Cardiac muscle cell (in vitro differentiated cells and primary cell): Measurements from ENCODE around the gene DPYSL3. TPM values are rescaled to one million over a fixed set of nuclear protein-coding genes. Genes with fewer than 3 reads are reported as not detected.
A peak's percentile ranks its signal among the peaks of the same experiment; 100 is the strongest.

Experiments
- DNase-seq, 2 donors: peaks; one replicate each; pipeline versions ENCODE4 v3.0.0 to v3.0.0-alpha.2; 2010 to 2017; ENCODE audit warnings: low read depth in 1 of 2, low spot score in 1 of 2
- H3K27ac ChIP-seq: fragments of 200-600 bp; sonication (generic); 2 replicates; pipeline ENCODE4 v1.5.1; 2016
- H3K27me3 ChIP-seq: fragments of 200-600 bp; sonication (generic); 2 replicates; pipeline ENCODE4 v1.6.0; 2016; ENCODE audit warnings: control low read depth
- H3K36me3 ChIP-seq: fragments of 200-600 bp; sonication (generic); 2 replicates; pipeline ENCODE4 v1.5.1; 2016; ENCODE audit warnings: control low read depth
- H3K4me1 ChIP-seq: fragments of 200-600 bp; sonication (generic); 2 replicates; pipeline ENCODE4 v1.8.1; 2017; ENCODE audit warnings: low read depth, mild to moderate bottlenecking, mixed run types
- H3K4me3 ChIP-seq: fragments of 200-600 bp; sonication (generic); 2 replicates; pipeline ENCODE4 v1.5.1; 2016; ENCODE audit warnings: mild to moderate bottlenecking
- H3K9me3 ChIP-seq: fragments of 200-600 bp; sonication (generic); 2 replicates; pipeline ENCODE4 v1.5.1; 2017; ENCODE audit warnings: low read depth, mild to moderate bottlenecking, control low read depth
- polyA plus RNA-seq: library from polyadenylated mRNA; unstranded; fragments of >200 nt; fragmentation: Nextera tagmentation; extraction: Ambion mirVana; gene quantifications from 2 replicates; pipeline ENCODE4 v1.2.1, GENCODE V29; 2016
- total RNA-seq: library from RNA; depleted of rRNA; stranded (reverse); fragments of >200 nt; gene quantifications from 2 replicates; pipeline ENCODE4 v1.2.3, GENCODE V29; 2016
- TF ChIP-seq, protein P1 (sequence below): IDR thresholded peaks from 2 replicates; pipeline ENCODE4 v1.5.1; 2012; ENCODE audit warnings: low read depth, mild to moderate bottlenecking, low read length

Gene DPYSL3
- total and polyA plus RNA-seq, 2 experiments from 2014 or later, result 86.3 to 129 TPM

- no peaks in the 10 kb centered on the region for H3K36me3 ChIP-seq
- H3K4me1 ChIP-seq, result no peaks in the 10 kb centered on the region
- H3K27me3 ChIP-seq, result peaks cover 4% of the 10 kb centered on the region
- no peaks in the 10 kb centered on the region for H3K9me3 ChIP-seq
- peak in 1 of 2 donors; percentile 70 for DNase-seq
- H3K4me3 ChIP-seq, result no peak overlapping the region
- no peak overlapping the region for H3K27ac ChIP-seq
- TF ChIP-seq, protein P1, sequence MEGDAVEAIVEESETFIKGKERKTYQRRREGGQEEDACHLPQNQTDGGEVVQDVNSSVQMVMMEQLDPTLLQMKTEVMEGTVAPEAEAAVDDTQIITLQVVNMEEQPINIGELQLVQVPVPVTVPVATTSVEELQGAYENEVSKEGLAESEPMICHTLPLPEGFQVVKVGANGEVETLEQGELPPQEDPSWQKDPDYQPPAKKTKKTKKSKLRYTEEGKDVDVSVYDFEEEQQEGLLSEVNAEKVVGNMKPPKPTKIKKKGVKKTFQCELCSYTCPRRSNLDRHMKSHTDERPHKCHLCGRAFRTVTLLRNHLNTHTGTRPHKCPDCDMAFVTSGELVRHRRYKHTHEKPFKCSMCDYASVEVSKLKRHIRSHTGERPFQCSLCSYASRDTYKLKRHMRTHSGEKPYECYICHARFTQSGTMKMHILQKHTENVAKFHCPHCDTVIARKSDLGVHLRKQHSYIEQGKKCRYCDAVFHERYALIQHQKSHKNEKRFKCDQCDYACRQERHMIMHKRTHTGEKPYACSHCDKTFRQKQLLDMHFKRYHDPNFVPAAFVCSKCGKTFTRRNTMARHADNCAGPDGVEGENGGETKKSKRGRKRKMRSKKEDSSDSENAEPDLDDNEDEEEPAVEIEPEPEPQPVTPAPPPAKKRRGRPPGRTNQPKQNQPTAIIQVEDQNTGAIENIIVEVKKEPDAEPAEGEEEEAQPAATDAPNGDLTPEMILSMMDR, result no peak
Observed at GRCh38 chr5:147534172-147534951, 24.5 kb upstream of the DPYSL3 start.

GRCh38 chr5:147532156-147532555, 22.3 kb upstream of the DPYSL3 start:
- Histone ChIP-seq H3K36me3 (no peaks in the 10 kb centered on the region), H3K27ac (no peak overlapping the region), H3K27me3 (peaks cover 4% of the 10 kb centered on the region), H3K4me3 (no peak overlapping the region), H3K4me1 (no peaks in the 10 kb centered on the region), H3K9me3 (no peaks in the 10 kb centered on the region)
- DNase-seq, result no peak
- TF ChIP-seq, protein P1, result no peak

GRCh38 chr5:147530530-147531389, 20.9 kb upstream of the DPYSL3 start:
- no peaks in the 10 kb centered on the region for H3K36me3 ChIP-seq
- H3K4me1 ChIP-seq, result no peaks in the 10 kb centered on the region
- peaks cover 4% of the 10 kb centered on the region for H3K27me3 ChIP-seq
- no peaks in the 10 kb centered on the region for H3K9me3 ChIP-seq
- TF ChIP-seq, protein P1, result no peak
- H3K4me3 ChIP-seq, result no peak overlapping the region
- peak in 1 of 2 donors; percentile 83 for DNase-seq
- no peak overlapping the region for H3K27ac ChIP-seq

DNA sequence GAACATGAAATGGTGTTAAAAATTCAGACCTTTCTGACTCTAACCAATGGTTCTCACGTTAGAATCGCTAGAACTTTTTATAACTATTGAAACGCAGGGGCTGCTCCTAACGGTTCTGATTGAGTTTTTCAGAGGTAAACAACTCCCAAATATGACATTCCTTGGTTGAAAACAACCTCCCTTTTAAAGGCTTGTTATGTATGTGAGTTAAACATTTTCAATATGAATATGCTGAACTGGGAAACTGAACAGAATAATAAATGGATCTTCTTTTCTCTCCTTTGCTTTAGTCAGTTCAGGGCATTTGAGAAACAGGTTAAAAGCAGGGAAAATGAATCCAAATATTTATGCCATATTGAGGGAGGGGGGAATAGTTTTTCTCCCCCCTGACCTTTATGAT, 13.2 kb upstream of the DPYSL3 start:
- Histone ChIP-seq H3K4me1 (no peaks in the 10 kb centered on the region), H3K36me3 (no peaks in the 10 kb centered on the region), H3K27ac (no peak overlapping the region), H3K9me3 (no peaks in the 10 kb centered on the region), H3K4me3 (no peak overlapping the region), H3K27me3 (no peaks in the 10 kb centered on the region)
- no peak for DNase-seq
- TF ChIP-seq, protein P1, result no peak

DNA sequence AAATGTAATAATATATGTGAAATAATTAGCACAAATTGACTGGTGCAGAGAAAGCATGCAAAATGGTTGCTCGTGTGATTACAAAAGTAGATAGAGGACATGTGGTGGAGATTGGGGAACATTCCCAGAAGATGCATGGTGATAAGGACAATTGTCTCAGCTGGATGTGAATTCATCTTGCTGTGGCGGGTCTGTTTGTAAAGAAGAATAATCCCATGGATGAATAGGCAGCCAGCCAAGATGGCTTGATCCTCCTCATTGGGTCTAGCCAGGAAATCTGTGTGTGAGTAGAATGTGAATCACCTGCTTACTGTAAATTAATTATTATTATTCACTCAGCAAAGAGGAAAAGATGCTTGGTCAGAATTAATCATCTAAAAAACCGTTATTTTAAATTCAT, 12.6 kb upstream of the DPYSL3 start:
- Histone ChIP-seq H3K4me1 (no peaks in the 10 kb centered on the region), H3K27me3 (no peaks in the 10 kb centered on the region), H3K4me3 (no peak overlapping the region), H3K27ac (no peak overlapping the region), H3K9me3 (no peaks in the 10 kb centered on the region), H3K36me3 (no peaks in the 10 kb centered on the region)
- DNase-seq, result peak in 1 of 2 donors; percentile 10
- TF ChIP-seq, protein P1, result no peak
